Measurements from ENCODE around the gene COL4A1.

COL4A1 gene

GRCh38 chr13:110302997-110303396, 4.0 kb downstream of the COL4A1 start:
- H3K4me1 ChIP-seq (ENCODE audit: control insufficient read depth, insufficient read depth, low read length, poor library complexity, severe bottlenecking), result no peaks in the 10 kb centered on the region

GRCh38 chr13:110301606-110302553, 5.1 kb downstream of the COL4A1 start:
- Histone ChIP-seq H3K9me3 (ENCODE audit: control insufficient read depth, low read length) (no peaks in the 10 kb centered on the region), H3K4me1 (ENCODE audit: control insufficient read depth, insufficient read depth, low read length, poor library complexity, severe bottlenecking) (no peaks in the 10 kb centered on the region), H3K27me3 (replicated peaks; ENCODE audit: control insufficient read depth, insufficient read depth, low read length, poor library complexity, severe bottlenecking) (peaks cover 3% of the 10 kb centered on the region)

More at GRCh38 chr13:110302997-110303396, 4.0 kb downstream of the COL4A1 start:
- no peak for DNase-seq
- Histone ChIP-seq H3K9me3 (ENCODE audit: control insufficient read depth, low read length) (no peaks in the 10 kb centered on the region), H3K36me3 (ENCODE audit: control insufficient read depth, insufficient read depth, low read length) (no peaks in the 10 kb centered on the region), H3K27me3 (replicated peaks; ENCODE audit: control insufficient read depth, insufficient read depth, low read length, poor library complexity, severe bottlenecking) (peaks cover 3% of the 10 kb centered on the region), H3K27ac (ENCODE audit: insufficient read depth, low read length, poor library complexity, severe bottlenecking) (no peak overlapping the region), H3K4me3 (ENCODE audit: insufficient read depth, low read depth, low read length, poor library complexity, severe bottlenecking) (no peak overlapping the region)

DNA sequence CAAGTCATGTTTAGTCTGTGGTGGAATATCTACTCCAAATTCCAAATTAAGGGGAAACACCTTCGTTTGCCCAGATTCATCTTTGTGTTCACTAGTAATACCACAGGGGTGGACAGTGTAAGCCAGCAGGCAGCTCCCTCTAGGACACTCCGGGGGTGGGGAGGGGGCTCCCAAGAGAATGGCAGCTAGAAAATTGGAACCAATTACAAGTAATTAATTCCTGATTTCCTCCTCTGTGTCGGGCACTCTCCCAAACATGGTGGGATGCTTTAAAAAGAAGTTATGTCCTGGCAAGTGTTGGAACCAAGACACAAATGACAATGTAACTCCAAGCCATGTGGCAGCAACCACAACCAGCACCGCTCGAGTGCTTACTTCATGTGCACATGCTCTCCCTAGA, 5.9 kb downstream of the COL4A1 start:
- DNase-seq, result no peak
- Histone ChIP-seq H3K4me3 (ENCODE audit: insufficient read depth, low read depth, low read length, poor library complexity, severe bottlenecking) (no peak overlapping the region), H3K4me1 (ENCODE audit: control insufficient read depth, insufficient read depth, low read length, poor library complexity, severe bottlenecking) (no peaks in the 10 kb centered on the region), H3K36me3 (ENCODE audit: control insufficient read depth, insufficient read depth, low read length) (no peaks in the 10 kb centered on the region), H3K27me3 (replicated peaks; ENCODE audit: control insufficient read depth, insufficient read depth, low read length, poor library complexity, severe bottlenecking) (peaks cover 3% of the 10 kb centered on the region), H3K9me3 (ENCODE audit: control insufficient read depth, low read length) (no peaks in the 10 kb centered on the region), H3K27ac (ENCODE audit: insufficient read depth, low read length, poor library complexity, severe bottlenecking) (no peak overlapping the region)

More at GRCh38 chr13:110301606-110302553, 5.1 kb downstream of the COL4A1 start:
- DNase-seq, result no peak
- no peaks in the 10 kb centered on the region for H3K36me3 ChIP-seq (ENCODE audit: control insufficient read depth, insufficient read depth, low read length)
- no peak overlapping the region for H3K4me3 ChIP-seq (ENCODE audit: insufficient read depth, low read depth, low read length, poor library complexity, severe bottlenecking)
- H3K27ac ChIP-seq (ENCODE audit: insufficient read depth, low read length, poor library complexity, severe bottlenecking), result no peak overlapping the region

DNA sequence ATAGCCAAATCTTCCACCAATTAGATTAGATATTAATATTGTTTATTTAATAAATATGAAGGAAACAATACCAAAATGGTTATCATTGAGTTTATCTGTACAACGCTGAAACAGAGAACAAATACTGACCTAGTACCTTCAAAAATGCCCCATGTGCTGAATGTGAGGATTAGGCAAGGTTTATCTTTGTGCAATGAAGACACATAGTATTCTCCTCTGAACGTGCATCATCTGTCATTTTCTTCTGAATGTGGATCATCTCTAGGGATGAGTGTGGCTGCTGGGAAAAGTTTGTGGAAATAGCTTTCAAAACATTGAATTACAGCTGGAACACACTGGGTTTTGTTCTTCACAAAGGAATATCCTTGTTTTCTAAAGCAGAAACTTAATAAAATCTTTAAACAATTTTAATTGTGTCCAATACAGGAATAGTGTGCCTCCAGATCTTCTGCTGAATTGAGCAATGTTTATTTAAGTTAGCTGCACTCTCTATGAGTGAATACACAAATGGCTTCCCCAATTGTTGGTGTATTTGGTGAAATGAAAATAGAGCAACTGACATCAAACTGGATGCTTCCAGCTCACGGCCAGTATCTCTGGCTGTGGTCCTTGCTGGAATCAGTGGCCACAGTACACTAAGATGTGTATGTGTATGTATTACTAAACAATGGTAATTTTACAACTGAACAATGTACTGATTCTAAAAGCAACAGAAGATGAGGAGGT, 6.7 kb downstream of the COL4A1 start:
- Histone ChIP-seq H3K27me3 (replicated peaks; ENCODE audit: control insufficient read depth, insufficient read depth, low read length, poor library complexity, severe bottlenecking) (peaks cover 3% of the 10 kb centered on the region), H3K4me3 (ENCODE audit: insufficient read depth, low read depth, low read length, poor library complexity, severe bottlenecking) (no peak overlapping the region), H3K4me1 (ENCODE audit: control insufficient read depth, insufficient read depth, low read length, poor library complexity, severe bottlenecking) (no peaks in the 10 kb centered on the region), H3K36me3 (ENCODE audit: control insufficient read depth, insufficient read depth, low read length) (no peaks in the 10 kb centered on the region), H3K9me3 (ENCODE audit: control insufficient read depth, low read length) (no peaks in the 10 kb centered on the region), H3K27ac (ENCODE audit: insufficient read depth, low read length, poor library complexity, severe bottlenecking) (no peak overlapping the region)
- no peak for DNase-seq

DNA sequence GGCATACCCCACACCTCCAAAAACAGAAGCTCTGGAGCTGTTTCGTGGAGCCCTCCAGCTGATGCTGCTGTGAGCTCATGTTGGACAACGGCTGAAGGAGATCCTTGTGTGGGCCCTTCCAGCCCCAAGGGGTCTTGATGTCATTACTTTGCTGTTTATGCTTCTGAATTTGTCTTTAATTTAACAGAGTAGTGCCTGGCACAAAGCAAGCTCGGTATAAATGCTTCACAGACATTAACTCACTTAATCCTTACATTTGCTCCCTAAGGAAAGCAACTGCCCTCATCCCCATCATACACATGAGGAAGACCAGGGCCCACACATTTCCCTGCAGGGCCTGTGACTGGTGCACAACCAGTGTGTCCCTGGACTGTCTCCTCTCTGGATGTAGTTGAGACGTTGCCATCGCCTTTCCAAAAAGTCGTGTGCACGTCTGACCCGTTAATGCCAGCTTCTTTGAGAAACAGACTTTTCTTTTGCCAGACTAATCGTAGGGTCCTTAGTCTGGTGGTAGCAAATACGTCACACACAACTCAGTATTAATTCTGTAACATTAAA, 7.6 kb downstream of the COL4A1 start:
- Histone ChIP-seq H3K27ac (ENCODE audit: insufficient read depth, low read length, poor library complexity, severe bottlenecking) (no peak overlapping the region), H3K4me3 (ENCODE audit: insufficient read depth, low read depth, low read length, poor library complexity, severe bottlenecking) (no peak overlapping the region), H3K36me3 (ENCODE audit: control insufficient read depth, insufficient read depth, low read length) (no peaks in the 10 kb centered on the region), H3K27me3 (replicated peaks; ENCODE audit: control insufficient read depth, insufficient read depth, low read length, poor library complexity, severe bottlenecking) (peaks cover 3% of the 10 kb centered on the region), H3K4me1 (ENCODE audit: control insufficient read depth, insufficient read depth, low read length, poor library complexity, severe bottlenecking) (no peaks in the 10 kb centered on the region), H3K9me3 (ENCODE audit: control insufficient read depth, low read length) (no peaks in the 10 kb centered on the region)
- DNase-seq, result no peak

DNA sequence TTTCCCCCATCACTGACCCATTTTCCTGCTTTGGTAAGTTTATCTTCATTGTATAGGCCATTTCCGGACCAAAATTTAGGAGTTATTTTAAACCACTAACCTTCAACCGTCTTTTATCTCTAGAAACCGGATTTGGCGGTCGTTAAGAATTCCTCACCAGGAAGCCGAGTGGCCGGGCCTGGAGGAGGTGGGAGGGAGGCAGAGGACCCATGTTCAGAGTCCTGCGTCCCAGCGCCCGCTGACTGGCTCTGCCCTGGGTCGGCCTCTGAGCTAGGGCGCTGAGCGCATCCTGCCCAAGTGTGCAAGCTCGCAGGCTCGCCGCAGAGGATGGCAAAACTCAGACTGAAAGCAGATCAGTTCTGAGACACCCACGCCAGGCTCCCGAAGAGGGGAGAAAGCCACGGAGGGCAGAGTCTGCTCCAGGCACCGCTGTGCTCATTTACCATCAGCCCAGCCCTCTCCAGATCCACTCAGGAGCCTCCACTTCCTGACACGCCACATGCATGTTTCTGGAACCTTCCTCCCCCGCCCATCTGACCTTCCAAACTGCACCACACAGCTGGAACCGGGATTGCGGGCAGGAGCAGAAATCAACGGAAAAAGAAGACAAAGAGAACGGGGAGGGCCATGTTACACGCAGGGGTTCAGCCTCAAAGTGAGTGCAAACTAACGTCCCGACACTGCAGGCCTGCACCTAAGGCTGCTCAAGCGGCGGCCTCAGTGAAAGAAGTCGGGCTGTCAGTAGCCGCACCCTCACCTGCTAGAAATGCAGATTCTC, 8.3 kb downstream of the COL4A1 start:
- no peak overlapping the region for H3K27ac ChIP-seq (ENCODE audit: insufficient read depth, low read length, poor library complexity, severe bottlenecking)
- peaks cover 3% of the 10 kb centered on the region for H3K27me3 ChIP-seq (replicated peaks; ENCODE audit: control insufficient read depth, insufficient read depth, low read length, poor library complexity, severe bottlenecking)
- no peaks in the 10 kb centered on the region for H3K36me3 ChIP-seq (ENCODE audit: control insufficient read depth, insufficient read depth, low read length)
- no peak for DNase-seq
- H3K4me1 ChIP-seq (ENCODE audit: control insufficient read depth, insufficient read depth, low read length, poor library complexity, severe bottlenecking), result no peaks in the 10 kb centered on the region
- H3K9me3 ChIP-seq (ENCODE audit: control insufficient read depth, low read length), result no peaks in the 10 kb centered on the region
- H3K4me3 ChIP-seq (ENCODE audit: insufficient read depth, low read depth, low read length, poor library complexity, severe bottlenecking), result no peak overlapping the region

- Histone ChIP-seq H3K4me1 (ENCODE audit: control insufficient read depth, insufficient read depth, low read length, poor library complexity, severe bottlenecking) (no peaks in the 10 kb centered on the region), H3K27me3 (replicated peaks; ENCODE audit: control insufficient read depth, insufficient read depth, low read length, poor library complexity, severe bottlenecking) (peaks cover 3% of the 10 kb centered on the region), H3K36me3 (ENCODE audit: control insufficient read depth, insufficient read depth, low read length) (no peaks in the 10 kb centered on the region), H3K4me3 (ENCODE audit: insufficient read depth, low read depth, low read length, poor library complexity, severe bottlenecking) (no peak overlapping the region), H3K9me3 (ENCODE audit: control insufficient read depth, low read length) (no peaks in the 10 kb centered on the region), H3K27ac (ENCODE audit: insufficient read depth, low read length, poor library complexity, severe bottlenecking) (no peak overlapping the region)
- DNase-seq, result no peak
These were observed 9.0 kb downstream of the COL4A1 start for GRCh38 chr13:110297766-110298504.

GRCh38 chr13:110297011-110297410, 9.9 kb downstream of the COL4A1 start:
- peaks cover 3% of the 10 kb centered on the region for H3K27me3 ChIP-seq (replicated peaks; ENCODE audit: control insufficient read depth, insufficient read depth, low read length, poor library complexity, severe bottlenecking)

GRCh38 chr13:110294622-110295021, 12.3 kb downstream of the COL4A1 start:
- H3K27ac ChIP-seq (ENCODE audit: insufficient read depth, low read length, poor library complexity, severe bottlenecking), result no peak overlapping the region
- DNase-seq, result no peak
- no peaks in the 10 kb centered on the region for H3K9me3 ChIP-seq (ENCODE audit: control insufficient read depth, low read length)
- H3K36me3 ChIP-seq (ENCODE audit: control insufficient read depth, insufficient read depth, low read length), result no peaks in the 10 kb centered on the region
- H3K4me1 ChIP-seq (ENCODE audit: control insufficient read depth, insufficient read depth, low read length, poor library complexity, severe bottlenecking), result no peaks in the 10 kb centered on the region
- H3K27me3 ChIP-seq (replicated peaks; ENCODE audit: control insufficient read depth, insufficient read depth, low read length, poor library complexity, severe bottlenecking), result no peaks in the 10 kb centered on the region
- H3K4me3 ChIP-seq (ENCODE audit: insufficient read depth, low read depth, low read length, poor library complexity, severe bottlenecking), result no peak overlapping the region

More at GRCh38 chr13:110297011-110297410, 9.9 kb downstream of the COL4A1 start:
- Histone ChIP-seq H3K36me3 (ENCODE audit: control insufficient read depth, insufficient read depth, low read length) (no peaks in the 10 kb centered on the region), H3K9me3 (ENCODE audit: control insufficient read depth, low read length) (no peaks in the 10 kb centered on the region), H3K27ac (ENCODE audit: insufficient read depth, low read length, poor library complexity, severe bottlenecking) (no peak overlapping the region), H3K4me1 (ENCODE audit: control insufficient read depth, insufficient read depth, low read length, poor library complexity, severe bottlenecking) (no peaks in the 10 kb centered on the region), H3K4me3 (ENCODE audit: insufficient read depth, low read depth, low read length, poor library complexity, severe bottlenecking) (no peak overlapping the region)
- no peak for DNase-seq
